Measurements from ENCODE around the gene LY9. TPM values are rescaled to one million over a fixed set of nuclear protein-coding genes. Genes with fewer than 3 reads are reported as not detected.

The LY9 gene
- total RNA-seq, 1 experiment from 2014 or later = not detected

- no peaks in the 10 kb centered on the region for H4K20me1 ChIP-seq (ENCODE audit: control insufficient read depth, insufficient read depth, insufficient read length)
- H3K14ac ChIP-seq (ENCODE audit: insufficient read depth, low read length) = no peak overlapping the region
- no peak for TF ChIP-seq CTCF (conservative IDR thresholded peaks at IDR 0.05)
- H3K4ac ChIP-seq (ENCODE audit: low read depth, low read length) = no peak overlapping the region
- H3K79me1 ChIP-seq (ENCODE audit: insufficient read depth, low read depth, low read length, poor library complexity, severe bottlenecking) = no peaks in the 10 kb centered on the region
- Mint-ChIP-seq H3K27ac (no peak overlapping the region), H3K9me3 (no peaks in the 10 kb centered on the region; a peak in 1 of 5 replicates), H3K27me3 (ENCODE audit: low read depth) (no peaks in the 10 kb centered on the region; the same call in none of the 2 replicates), H3K4me3 (no peak overlapping the region), H3K36me3 (ENCODE audit: insufficient read depth in 1 of 3, low read depth in 3 of 3) (no peaks in the 10 kb centered on the region), H3K4me1 (peaks cover 25 to 30% of the 10 kb centered on the region in 2 experiments)
- H3K23me2 ChIP-seq (ENCODE audit: insufficient read length, low read depth, low read length, poor library complexity, severe bottlenecking) = no peaks in the 10 kb centered on the region
- no peak overlapping the region for H2BK15ac ChIP-seq (ENCODE audit: low read depth, low read length)
- H3K79me2 ChIP-seq (ENCODE audit: insufficient read depth, low read length) = no peaks in the 10 kb centered on the region
- H2BK12ac ChIP-seq (ENCODE audit: insufficient read length, low read depth, low read length) = no peak overlapping the region
- no peak overlapping the region for H4K5ac ChIP-seq (ENCODE audit: insufficient read length, low read depth, low read length)
- H4K8ac ChIP-seq (replicated peaks; ENCODE audit: insufficient read length, low read depth, low read length) = no peak overlapping the region
- no peak overlapping the region for H3K23ac ChIP-seq (ENCODE audit: insufficient read length, low read depth, low read length)
- H3K4me2 ChIP-seq (ENCODE audit: insufficient read depth, insufficient read length, low read length) = no peak overlapping the region
- H2BK20ac ChIP-seq (ENCODE audit: low read depth, low read length, poor library complexity, severe bottlenecking) = no peak overlapping the region
- WGBS (ENCODE audit: extremely low coverage, insufficient read length, low lambda C conversion rate) = no CpG with 5 or more reads among the region's 8 CpGs
- H2AFZ ChIP-seq (ENCODE audit: low read length) = no peak overlapping the region
- H4K91ac ChIP-seq (ENCODE audit: insufficient read length, low read depth, low read length) = no peak overlapping the region
- H2AK5ac ChIP-seq (ENCODE audit: insufficient read length, low read length) = no peak overlapping the region
- H3K27ac ChIP-seq (ENCODE audit: insufficient read length, low read depth, low read length) = no peak overlapping the region
- no peak overlapping the region for H2BK120ac ChIP-seq (ENCODE audit: low read depth, low read length, poor library complexity, severe bottlenecking)
- H3T11ph ChIP-seq (ENCODE audit: low read length) = no peak overlapping the region
- H2BK5ac ChIP-seq (ENCODE audit: insufficient read length, low read length) = no peak overlapping the region
- H3K4me1 ChIP-seq (ENCODE audit: insufficient read depth, low read length) = no peaks in the 10 kb centered on the region
- H3K18ac ChIP-seq (ENCODE audit: insufficient read length, low read depth, low read length) = no peak overlapping the region
- no peak for DNase-seq
- H3K27me3 ChIP-seq (ENCODE audit: insufficient read depth, low read length) = no peaks in the 10 kb centered on the region
- H3K9ac ChIP-seq (ENCODE audit: extremely low read depth, insufficient read length, low read length) = no peak overlapping the region
- no peak overlapping the region for H3K56ac ChIP-seq (ENCODE audit: insufficient read length, low read depth, low read length)
- H3K9me3 ChIP-seq (ENCODE audit: control insufficient read depth, low read depth, low read length) = no peaks in the 10 kb centered on the region
Measured at GRCh38 chr1:160814856-160815255, 18.9 kb downstream of the LY9 start.
